Caco-2 (cell line): ENCODE results near the gene GPC1. TPM values are rescaled to one million over a fixed set of nuclear protein-coding genes. Genes with fewer than 3 reads are reported as not detected.

Experiments
- BruUV-seq: library from RNA; stranded (reverse); fragments of 400-500 nt; replicated peaks from 2 replicates; lab custom pipeline; 2021; lab: Mats Ljungman, UMichigan
- CTCF ChIA-PET: fragments of 300-600 bp; sonication (Branson Sonifier 250); formaldehyde crosslinking; loops from one replicate; lab custom pipeline; 2022; ENCODE audit warnings: antibody characterized with exemption; lab: Charles Lee
- POLR2A ChIA-PET: fragments of 300-600 bp; sonication (Branson Sonifier 250); formaldehyde crosslinking; loops from one replicate; lab custom pipeline; 2022; ENCODE audit warnings: antibody characterized with exemption; lab: Charles Lee
- DNase-seq, 2 experiments: peaks; one replicate each; pipeline versions ENCODE4 v3.0.0 to v3.0.0-alpha.2; 2020 to 2022
- H3K27me3 ChIP-seq: replicated peaks from 2 replicates; pipeline ENCODE4 v1.6.0; 2011; ENCODE audit warnings: low read length; ENCODE audit not compliant: control insufficient read depth, insufficient read depth
- H3K36me3 ChIP-seq: 2 replicates; pipeline ENCODE4 v1.5.1; 2011; ENCODE audit warnings: low read length; ENCODE audit not compliant: control insufficient read depth, insufficient read depth
- H3K4me1 ChIP-seq: fragments of 250-450 bp; sonication (Bioruptor Pico); 2 replicates; pipeline ENCODE4 v1.5.1; 2020; ENCODE audit warnings: mild to moderate bottlenecking
- H3K4me3 ChIP-seq: 2 replicates; pipeline ENCODE4 v1.5.1; 2011; ENCODE audit warnings: low read depth, mild to moderate bottlenecking, control low read depth, low read length
- H3K9me3 ChIP-seq: fragments of 250-450 bp; sonication (Bioruptor Pico); 2 replicates; pipeline ENCODE4 v1.5.1; 2020; ENCODE audit warnings: mild to moderate bottlenecking, moderate library complexity
- H3K27ac Mint-ChIP-seq: one replicate; pipeline ENCODE4 v1.8.0; 2022; ENCODE audit warnings: mixed read lengths; ENCODE audit not compliant: unreplicated experiment
- H3K27me3 Mint-ChIP-seq: one replicate; pipeline ENCODE4 v1.8.0; 2022; ENCODE audit warnings: mixed read lengths; ENCODE audit not compliant: insufficient read depth, unreplicated experiment
- H3K36me3 Mint-ChIP-seq: one replicate; pipeline ENCODE4 v1.8.0; 2022; ENCODE audit warnings: mild to moderate bottlenecking, mixed read lengths; ENCODE audit not compliant: insufficient read depth, unreplicated experiment
- H3K4me1 Mint-ChIP-seq: one replicate; pipeline ENCODE4 v1.8.0; 2022; ENCODE audit warnings: low read depth, mixed read lengths; ENCODE audit not compliant: unreplicated experiment
- H3K4me3 Mint-ChIP-seq: one replicate; pipeline ENCODE4 v1.8.0; 2022; ENCODE audit warnings: mild to moderate bottlenecking, moderate library complexity, mixed read lengths; ENCODE audit not compliant: unreplicated experiment
- H3K9me3 Mint-ChIP-seq: one replicate; pipeline ENCODE4 v1.8.0; 2022; ENCODE audit warnings: mixed read lengths; ENCODE audit not compliant: unreplicated experiment
- intact Hi-C: fragments of 100-400 bp; cut with micrococcal nuclease; formaldehyde crosslinking; loops from one replicate; pipeline ENCODE4 v1.10.0; 2022; ENCODE audit not compliant: unreplicated experiment
- total RNA-seq: library from RNA; stranded (reverse); gene quantifications from 2 replicates; pipeline ENCODE4 v1.2.3, GENCODE V29; 2022
- TF ChIP-seq, protein P1 (sequence below), 2 experiments: fragments of 200-600 bp in 1 of 2; IDR thresholded peaks; 1 replicate in 1 of 2; 2 replicates in 1 of 2; pipeline versions ENCODE4 v1.5.1 to v1.8.0; 2011 to 2022; ENCODE audit warnings: antibody characterized with exemption in 1 of 2, control low read depth in 1 of 2, inconsistent platforms in 1 of 2, low read depth in 1 of 2, low read length in 1 of 2, mild to moderate bottlenecking in 1 of 2, moderate library complexity in 1 of 2; ENCODE audit not compliant: insufficient read depth in 1 of 2, severe bottlenecking in 1 of 2, unreplicated experiment in 1 of 2

The GPC1 gene
- total RNA-seq, 1 experiment from 2014 or later: 45.2 TPM

DNA sequence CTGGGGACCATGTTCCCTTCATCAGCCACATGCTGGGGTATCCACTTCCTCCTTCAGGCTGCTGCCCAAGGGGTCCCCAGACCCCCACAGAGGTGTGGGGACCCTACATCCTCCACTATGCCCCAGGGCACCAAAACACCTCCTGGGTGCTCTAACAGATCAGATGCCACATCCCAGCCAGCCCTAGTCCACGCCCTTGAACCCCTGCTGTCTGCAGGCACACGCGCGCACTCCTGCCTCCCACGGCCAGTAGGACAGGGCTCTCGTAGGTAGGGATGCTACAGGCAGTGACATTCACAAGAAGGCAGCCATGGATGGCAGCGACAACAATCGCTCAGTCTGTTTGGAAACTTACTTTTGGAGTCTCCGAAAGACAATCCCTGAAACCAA lies 3.0 kb upstream of the GPC1 start:
- POLR2A ChIA-PET: no interaction called here
- no peaks in the 10 kb centered on the region for H3K27me3 ChIP-seq
- no peak overlapping the region for H3K4me3 ChIP-seq
- BruUV-seq: no TSS peak
- CTCF ChIA-PET: no interaction called here
- Mint-ChIP-seq H3K27me3 (no peaks in the 10 kb centered on the region), H3K36me3 (no peaks in the 10 kb centered on the region), H3K4me1 (no peaks in the 10 kb centered on the region), H3K9me3 (no peaks in the 10 kb centered on the region), H3K27ac (no peak overlapping the region), H3K4me3 (no peak overlapping the region)
- peaks cover 1% of the 10 kb centered on the region; the same call in 1 of the 2 replicates for H3K4me1 ChIP-seq
- intact Hi-C loops: no loop called here
- no peak for DNase-seq
- H3K36me3 ChIP-seq: no peaks in the 10 kb centered on the region
- no peaks in the 10 kb centered on the region for H3K9me3 ChIP-seq
- TF ChIP-seq, protein P1, sequence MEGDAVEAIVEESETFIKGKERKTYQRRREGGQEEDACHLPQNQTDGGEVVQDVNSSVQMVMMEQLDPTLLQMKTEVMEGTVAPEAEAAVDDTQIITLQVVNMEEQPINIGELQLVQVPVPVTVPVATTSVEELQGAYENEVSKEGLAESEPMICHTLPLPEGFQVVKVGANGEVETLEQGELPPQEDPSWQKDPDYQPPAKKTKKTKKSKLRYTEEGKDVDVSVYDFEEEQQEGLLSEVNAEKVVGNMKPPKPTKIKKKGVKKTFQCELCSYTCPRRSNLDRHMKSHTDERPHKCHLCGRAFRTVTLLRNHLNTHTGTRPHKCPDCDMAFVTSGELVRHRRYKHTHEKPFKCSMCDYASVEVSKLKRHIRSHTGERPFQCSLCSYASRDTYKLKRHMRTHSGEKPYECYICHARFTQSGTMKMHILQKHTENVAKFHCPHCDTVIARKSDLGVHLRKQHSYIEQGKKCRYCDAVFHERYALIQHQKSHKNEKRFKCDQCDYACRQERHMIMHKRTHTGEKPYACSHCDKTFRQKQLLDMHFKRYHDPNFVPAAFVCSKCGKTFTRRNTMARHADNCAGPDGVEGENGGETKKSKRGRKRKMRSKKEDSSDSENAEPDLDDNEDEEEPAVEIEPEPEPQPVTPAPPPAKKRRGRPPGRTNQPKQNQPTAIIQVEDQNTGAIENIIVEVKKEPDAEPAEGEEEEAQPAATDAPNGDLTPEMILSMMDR (IDR thresholded peaks at IDR 0.05; ENCODE audit: insufficient read depth in 1 of 2, low read depth in 1 of 2, low read length in 1 of 2, severe bottlenecking in 1 of 2, unreplicated experiment in 1 of 2): no peak

- Histone ChIP-seq H3K4me3 (no peak overlapping the region), H3K9me3 (no peaks in the 10 kb centered on the region), H3K27me3 (no peaks in the 10 kb centered on the region), H3K36me3 (no peaks in the 10 kb centered on the region), H3K4me1 (peaks cover 8% of the 10 kb centered on the region; the same call in 1 of the 2 replicates)
- Mint-ChIP-seq H3K9me3 (no peaks in the 10 kb centered on the region), H3K36me3 (no peaks in the 10 kb centered on the region), H3K4me3 (no peak overlapping the region), H3K27ac (peak overlapping the region; percentile 23), H3K4me1 (no peaks in the 10 kb centered on the region), H3K27me3 (no peaks in the 10 kb centered on the region)
- TF ChIP-seq, protein P1 (IDR thresholded peaks at IDR 0.05; ENCODE audit: insufficient read depth in 1 of 2, low read depth in 1 of 2, low read length in 1 of 2, severe bottlenecking in 1 of 2, unreplicated experiment in 1 of 2): no peak
- POLR2A ChIA-PET: no interaction called here
- CTCF ChIA-PET: no interaction called here
- BruUV-seq: no TSS peak
- peak in 1 of 2 experiments; percentile 22 for DNase-seq
- intact Hi-C loops: no loop called here
Observed at GRCh38 chr2:240432820-240433801, 2.4 kb upstream of the GPC1 start.

DNA sequence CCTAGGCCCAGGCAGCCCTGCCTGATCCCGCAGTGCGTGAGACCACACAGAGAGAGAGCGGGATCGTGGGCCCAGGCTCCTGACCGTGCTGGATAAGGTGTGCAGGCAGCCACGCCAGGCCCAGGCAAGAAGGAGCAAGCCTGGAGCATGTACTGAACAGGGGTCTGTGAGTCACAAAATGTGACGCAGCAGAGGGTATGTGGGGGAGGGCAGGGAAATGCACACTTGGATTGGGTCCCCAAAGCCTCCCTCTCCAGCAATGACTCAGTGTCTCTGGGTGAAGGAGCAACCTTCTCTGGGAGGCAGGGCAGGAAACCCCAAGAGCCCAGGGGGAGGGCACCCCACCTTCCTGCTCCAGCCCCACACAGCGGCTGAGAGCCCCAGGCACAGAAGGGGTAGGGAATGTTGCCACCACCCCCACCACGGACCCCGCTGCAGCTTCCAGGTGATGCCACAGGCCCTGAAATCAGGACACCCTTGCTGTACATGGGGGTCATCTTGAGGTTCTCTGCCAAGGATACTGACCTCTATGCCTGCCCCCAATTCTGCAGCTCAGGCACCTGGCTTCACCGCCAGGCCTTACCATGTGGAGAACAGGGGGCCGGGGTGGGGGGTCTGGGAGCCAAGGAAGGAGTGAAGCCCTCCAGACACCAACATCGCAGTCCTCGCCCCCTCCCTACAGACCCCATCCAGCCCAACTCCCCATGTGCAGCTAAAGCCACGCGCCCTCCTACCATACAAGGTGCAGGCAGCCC lies 1.3 kb upstream of the GPC1 start:
- Histone ChIP-seq H3K9me3 (no peaks in the 10 kb centered on the region), H3K4me3 (no peak overlapping the region; the same call in 1 of the 2 replicates), H3K27me3 (no peaks in the 10 kb centered on the region), H3K4me1 (peaks cover 9% of the 10 kb centered on the region; the same call in 1 of the 2 replicates), H3K36me3 (no peaks in the 10 kb centered on the region)
- CTCF ChIA-PET: no interaction called here
- intact Hi-C loops: no loop called here
- TF ChIP-seq, protein P1 (IDR thresholded peaks at IDR 0.05; ENCODE audit: insufficient read depth in 1 of 2, low read depth in 1 of 2, low read length in 1 of 2, severe bottlenecking in 1 of 2, unreplicated experiment in 1 of 2): no peak
- H3K36me3 Mint-ChIP-seq: no peaks in the 10 kb centered on the region
- POLR2A ChIA-PET: no interaction called here
- no peak overlapping the region for H3K27ac Mint-ChIP-seq
- no peaks in the 10 kb centered on the region for H3K9me3 Mint-ChIP-seq
- H3K4me3 Mint-ChIP-seq: peak overlapping the region; percentile 73
- H3K4me1 Mint-ChIP-seq: no peaks in the 10 kb centered on the region
- no peaks in the 10 kb centered on the region for H3K27me3 Mint-ChIP-seq
- BruUV-seq: TSS peak; percentile 86
- no peak for DNase-seq
